ENCODE measurements around the gene TMEM217.
A peak's percentile ranks its signal among the peaks of the same experiment; 100 is the strongest.
"Not testable (repeated sequence)": the region's sequence is repeated elsewhere in the genome, so short reads cannot be mapped to it uniquely, and the experiment has no call there.

The TMEM217 gene

DNA sequence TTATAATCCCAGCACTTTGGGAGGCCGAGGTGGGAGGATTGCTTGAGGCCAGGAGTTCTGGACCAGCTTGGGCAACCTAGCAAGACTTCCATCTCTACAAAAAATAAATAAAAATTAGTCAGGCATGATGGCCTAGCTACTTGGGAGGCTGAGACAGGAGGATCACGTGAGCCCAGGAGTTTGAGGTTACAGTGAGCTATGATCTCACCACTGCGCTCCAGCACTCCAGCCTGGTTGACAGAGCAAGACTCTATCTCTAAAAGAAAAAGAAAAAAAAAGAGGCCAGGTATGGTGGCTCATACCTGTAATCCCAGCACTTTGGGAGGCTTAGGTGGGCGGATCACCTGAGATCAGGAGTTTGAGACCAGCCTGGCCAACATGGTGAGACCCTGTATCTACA is 77.3 kb downstream of the TMEM217 start:
- DNase-seq (ENCODE audit: low read depth), result not testable (repeated sequence)

- DNase-seq (ENCODE audit: low read depth), result no peak
Observed at GRCh38 chr6:37180075-37180474, 77.9 kb downstream of the TMEM217 start.

DNA sequence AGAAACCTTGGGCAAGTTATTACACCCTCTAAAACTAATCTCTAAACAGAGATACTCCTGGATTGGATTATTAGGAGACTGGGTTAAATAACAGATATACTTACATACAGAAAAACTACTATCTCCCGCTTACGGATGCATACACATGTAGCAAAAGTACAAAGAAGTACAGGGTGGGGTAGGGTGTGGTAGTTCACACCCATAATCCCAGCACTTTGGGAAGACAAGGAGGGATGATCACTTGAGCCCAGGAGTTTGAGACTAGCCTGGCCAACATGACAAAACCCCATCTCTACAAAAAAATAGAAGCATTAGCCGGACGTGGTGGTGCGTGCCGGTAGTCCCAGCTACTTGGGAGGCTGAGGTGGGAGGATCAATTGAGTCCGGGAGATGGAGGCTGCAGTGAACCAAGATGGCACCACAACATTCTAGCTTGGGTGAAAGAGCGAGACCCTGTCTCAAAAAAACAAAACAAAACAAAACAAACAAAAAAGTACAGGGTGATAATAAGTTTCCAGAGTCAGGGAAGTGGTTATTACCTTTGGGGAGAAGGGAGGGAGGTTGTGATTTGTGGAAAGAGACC is 79.9 kb downstream of the TMEM217 start:
- DNase-seq (ENCODE audit: low read depth), result no peak

GRCh38 chr6:37177077-37177934 is 80.6 kb downstream of the TMEM217 start:
- DNase-seq (ENCODE audit: low read depth), result no peak

GRCh38 chr6:37176268-37177076 is 81.5 kb downstream of the TMEM217 start:
- no peak for DNase-seq (ENCODE audit: low read depth)

DNA sequence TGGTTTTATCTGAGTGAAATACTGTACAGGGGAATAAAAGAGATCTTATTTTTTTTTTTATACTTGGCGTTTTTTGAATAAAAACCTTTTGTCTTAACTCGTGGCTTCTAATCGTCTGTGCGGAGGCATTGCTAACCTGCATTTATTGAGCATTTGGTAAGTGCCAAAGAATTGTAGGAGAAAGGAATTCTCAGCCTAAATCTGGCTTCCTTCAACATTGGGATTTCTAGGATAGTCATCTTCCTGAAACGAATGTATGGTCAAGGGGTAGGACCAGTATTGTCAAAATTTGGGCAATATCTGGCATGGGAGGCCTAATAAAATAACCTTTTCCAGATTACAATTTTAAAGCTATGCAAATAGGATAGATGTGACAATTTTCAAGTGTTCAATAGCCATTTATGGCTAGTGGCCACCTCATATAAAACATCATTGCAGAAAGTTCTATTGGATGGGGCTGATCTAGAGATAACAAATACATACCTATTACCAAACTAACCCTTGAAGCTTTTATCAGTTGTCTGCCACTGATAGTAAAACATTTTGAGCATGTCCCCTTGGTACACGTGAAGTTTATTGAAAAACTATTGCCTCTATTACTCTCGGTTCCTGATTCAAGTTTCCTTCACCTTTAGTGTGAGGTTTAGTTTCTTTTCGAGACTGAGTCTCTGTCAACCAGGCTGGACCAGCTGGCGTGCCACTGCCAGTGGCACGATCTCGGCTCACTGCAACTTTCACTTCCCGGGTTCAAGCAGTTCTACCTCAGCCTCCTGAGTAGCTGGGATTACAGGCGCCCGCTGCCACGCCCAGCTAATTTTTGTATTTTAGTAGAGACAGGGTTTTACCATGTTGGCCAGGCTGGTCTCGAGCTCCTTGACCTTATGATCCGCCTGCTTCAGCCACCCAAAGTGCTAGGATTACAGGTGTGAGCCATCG is 82.3 kb downstream of the TMEM217 start:
- DNase-seq (ENCODE audit: low read depth), result no peak

- no peak for DNase-seq (ENCODE audit: low read depth)
Observed at GRCh38 chr6:37174515-37175331, 83.2 kb downstream of the TMEM217 start.

GRCh38 chr6:37174196-37174514 is 83.8 kb downstream of the TMEM217 start:
- no peak for DNase-seq (ENCODE audit: low read depth)

DNA sequence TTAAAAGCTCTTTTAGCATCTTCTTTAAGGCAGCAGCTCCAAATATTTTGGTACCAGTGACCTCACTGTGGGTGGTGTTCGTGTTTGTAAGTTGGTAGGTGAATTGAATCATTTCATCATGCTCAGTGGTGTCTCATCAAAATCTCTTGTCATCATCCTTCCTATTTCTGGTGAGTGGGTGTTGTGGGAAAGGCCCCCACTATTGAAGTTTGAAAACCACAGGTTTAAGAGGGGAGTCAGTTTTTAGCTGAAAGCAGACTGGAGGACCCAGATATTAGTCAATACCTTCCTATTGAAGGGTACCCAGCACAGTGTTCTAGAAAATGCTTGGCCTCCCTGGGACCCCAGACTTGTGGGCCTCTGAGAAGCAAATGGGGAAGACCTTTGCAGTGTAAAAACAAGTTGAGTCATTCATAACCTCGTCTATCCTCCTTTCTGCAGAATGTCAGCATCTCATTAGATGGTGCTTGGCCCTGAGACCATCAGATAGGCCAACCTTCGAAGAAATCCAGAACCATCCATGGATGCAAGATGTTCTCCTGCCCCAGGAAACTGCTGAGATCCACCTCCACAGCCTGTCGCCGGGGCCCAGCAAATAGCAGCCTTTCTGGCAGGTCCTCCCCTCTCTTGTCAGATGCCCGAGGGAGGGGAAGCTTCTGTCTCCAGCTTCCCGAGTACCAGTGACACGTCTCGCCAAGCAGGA is 84.3 kb downstream of the TMEM217 start:
- no peak for DNase-seq (ENCODE audit: low read depth)

DNA sequence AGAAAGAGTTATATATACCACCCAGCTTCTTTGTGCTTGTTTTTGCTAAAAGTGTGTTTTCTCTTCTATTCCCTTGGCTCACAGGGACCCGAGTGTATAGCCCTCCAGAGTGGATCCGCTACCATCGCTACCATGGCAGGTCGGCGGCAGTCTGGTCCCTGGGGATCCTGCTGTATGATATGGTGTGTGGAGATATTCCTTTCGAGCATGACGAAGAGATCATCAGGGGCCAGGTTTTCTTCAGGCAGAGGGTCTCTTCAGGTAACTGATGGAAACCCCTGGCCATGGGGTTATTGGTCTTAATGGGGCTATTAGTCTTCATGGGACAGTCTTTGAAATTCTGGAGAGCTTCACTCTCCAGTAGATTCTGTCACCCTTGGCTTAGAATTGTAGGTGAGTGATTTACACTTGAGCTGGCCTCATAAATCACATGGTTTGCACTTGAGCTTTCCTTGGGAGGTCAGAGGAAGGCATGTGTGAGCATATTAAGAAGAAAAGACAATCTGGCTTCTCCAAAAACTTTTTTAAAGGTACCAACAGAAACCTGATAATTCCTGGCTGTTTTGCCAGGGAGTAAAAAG is 84.9 kb downstream of the TMEM217 start:
- no peak for DNase-seq (ENCODE audit: low read depth)

DNA sequence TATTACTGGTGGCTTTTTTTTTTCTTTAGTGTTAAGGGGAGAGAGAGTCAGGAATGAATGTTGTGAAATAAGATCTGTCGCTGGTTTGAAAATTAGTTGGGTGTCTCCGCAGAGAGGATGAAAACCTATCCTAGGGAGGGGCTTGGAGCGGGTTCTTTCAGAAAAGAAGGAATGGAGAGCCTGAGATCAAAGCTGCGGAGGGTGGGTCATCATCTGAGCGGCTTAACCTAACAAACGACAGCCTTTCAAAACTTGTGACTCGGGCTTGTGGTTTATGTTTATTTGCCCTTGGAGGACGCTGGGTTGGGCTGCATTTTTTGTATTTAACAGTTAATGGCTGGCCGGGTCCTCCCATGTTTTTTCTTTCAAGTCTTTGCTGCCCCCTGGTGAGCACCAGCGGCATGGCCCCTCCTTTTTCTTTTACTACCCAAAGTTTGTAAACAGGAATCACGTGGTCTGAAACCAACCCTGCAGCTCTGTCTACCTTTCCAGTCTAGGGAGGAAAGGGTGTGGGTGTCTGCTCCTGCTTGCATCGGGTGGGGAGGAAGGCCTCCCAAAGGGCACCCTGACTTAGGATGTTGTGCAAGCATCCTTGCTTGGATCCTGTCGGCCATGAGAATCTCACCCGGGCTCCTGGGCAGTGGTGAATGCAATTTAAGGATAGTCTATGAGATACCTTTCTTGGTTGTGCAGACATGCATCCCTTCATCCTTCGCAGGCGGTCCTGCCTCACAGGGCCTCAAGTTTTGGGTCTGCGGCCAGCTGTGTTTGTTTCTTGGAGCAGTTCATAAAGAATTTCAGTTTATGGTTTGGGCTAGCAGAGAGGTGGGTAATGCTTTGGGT is 85.8 kb downstream of the TMEM217 start:
- DNase-seq (ENCODE audit: low read depth), result peak; percentile 95

GRCh38 chr6:37171201-37171969 is 86.6 kb downstream of the TMEM217 start:
- DNase-seq (ENCODE audit: low read depth), result peak; percentile 39

DNA sequence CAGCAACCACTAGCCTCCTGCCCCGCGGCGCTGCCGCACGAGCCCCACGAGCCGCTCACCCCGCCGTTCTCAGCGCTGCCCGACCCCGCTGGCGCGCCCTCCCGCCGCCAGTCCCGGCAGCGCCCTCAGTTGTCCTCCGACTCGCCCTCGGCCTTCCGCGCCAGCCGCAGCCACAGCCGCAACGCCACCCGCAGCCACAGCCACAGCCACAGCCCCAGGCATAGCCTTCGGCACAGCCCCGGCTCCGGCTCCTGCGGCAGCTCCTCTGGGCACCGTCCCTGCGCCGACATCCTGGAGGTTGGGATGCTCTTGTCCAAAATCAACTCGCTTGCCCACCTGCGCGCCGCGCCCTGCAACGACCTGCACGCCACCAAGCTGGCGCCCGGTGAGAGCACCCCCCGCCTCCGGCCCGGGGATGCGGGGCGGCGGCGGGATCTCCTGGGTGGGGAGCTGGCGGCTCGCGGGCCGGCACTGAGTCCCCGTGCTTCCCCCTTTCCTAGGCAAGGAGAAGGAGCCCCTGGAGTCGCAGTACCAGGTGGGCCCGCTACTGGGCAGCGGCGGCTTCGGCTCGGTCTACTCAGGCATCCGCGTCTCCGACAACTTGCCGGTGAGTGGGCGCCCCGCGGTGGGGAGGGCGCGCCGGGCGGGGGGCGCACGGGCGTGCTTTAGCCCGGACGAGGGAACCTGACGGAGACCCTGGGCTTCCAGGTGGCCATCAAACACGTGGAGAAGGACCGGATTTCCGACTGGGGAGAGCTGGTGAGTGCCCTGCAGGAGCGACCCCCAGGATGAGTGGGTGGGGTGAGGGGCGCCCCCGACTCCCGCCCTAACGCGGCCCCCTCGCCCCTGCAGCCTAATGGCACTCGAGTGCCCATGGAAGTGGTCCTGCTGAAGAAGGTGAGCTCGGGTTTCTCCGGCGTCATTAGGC is 87.4 kb downstream of the TMEM217 start:
- DNase-seq (ENCODE audit: low read depth), result peak; percentile 26

GRCh38 chr6:37169496-37170272 is 88.3 kb downstream of the TMEM217 start, which contains the start of gene PIM1:
Gene PIM1, plus strand, starts transcription at chr6:37170152. Its CDS starts 424 bp downstream, at chr6:37170576.
- DNase-seq (ENCODE audit: low read depth), result peak; percentile 92

DNA sequence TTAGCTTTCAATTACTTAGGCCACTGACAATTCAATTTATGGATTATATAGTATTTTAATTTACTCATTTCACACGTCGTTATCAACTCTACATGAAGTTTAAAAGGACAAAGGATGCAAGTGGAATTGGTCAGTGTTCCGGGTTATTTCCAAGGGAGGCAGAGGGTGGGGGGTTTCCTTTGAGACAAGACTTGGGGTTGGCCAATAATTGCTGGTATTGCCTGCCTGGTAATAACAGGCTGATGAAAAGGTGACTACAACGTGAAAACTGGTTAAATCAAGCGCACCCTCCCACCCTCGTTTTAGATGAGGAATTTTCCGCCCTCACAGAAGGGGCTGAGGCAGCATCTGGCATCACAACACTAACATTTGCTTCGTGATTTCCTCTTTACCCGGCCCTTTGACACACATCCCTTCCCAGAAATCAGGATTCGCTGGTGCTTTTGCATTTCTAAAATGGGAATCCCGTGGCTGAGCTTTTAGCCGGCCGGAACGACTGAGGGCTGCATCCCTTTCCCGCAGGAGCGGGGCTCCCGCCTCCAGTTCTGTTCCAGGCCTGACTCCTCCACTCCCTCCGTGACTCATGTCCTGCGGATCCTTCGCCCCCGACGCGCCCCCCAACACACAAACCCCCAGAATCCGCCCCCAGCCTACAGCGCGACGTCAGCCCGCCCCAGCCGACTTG is 89.0 kb downstream of the TMEM217 start:
- no peak for DNase-seq (ENCODE audit: low read depth)
